Measurements from ENCODE around the gene FDPS. TPM values are rescaled to one million over a fixed set of nuclear protein-coding genes. Genes with fewer than 3 reads are reported as not detected.

FDPS gene
- total and polyA plus RNA-seq, 2 experiments from 2014 or later = 287 to 366 TPM

DNA sequence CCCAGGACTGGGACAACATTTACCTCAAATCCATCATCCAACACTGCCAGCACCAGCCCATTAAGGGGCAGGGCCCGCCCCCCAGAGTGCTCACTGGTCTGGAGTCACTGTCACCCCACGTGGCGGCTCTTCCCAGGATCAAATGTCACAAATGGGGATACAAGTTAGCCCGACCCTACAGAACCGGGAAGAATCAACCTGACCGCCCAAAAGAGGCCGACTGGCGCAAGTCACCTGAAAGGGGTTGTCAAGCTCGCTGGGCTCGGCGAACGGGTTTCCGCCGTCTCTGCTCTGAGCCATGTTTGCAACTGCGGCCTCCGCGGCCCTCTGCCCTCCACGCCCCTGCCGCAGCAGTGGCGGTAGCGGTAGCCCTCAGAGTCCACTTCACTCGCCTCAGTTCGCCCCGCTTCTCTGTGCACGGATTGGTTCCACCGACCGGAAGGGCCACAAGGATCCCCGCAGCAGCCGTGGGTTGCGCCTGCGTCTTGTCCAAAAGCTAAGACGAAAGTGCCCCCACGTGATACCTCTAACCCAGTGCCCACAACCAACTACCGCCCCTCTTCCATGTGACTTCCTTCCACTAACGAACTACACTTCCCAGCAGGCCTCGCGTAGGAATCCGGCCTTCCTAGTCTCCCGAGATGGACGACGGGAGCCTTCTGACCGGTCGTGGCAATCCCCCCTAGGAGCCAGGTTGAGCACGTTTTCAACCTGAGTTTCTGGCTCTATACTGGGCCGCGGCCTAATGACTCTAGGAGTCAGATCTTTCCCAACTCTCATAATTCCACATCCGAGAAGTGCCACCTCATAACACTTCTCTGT, 46.6 kb upstream of the FDPS start, which contains the start of gene SCAMP3 (continued):
- TF ChIP-seq, protein P1, sequence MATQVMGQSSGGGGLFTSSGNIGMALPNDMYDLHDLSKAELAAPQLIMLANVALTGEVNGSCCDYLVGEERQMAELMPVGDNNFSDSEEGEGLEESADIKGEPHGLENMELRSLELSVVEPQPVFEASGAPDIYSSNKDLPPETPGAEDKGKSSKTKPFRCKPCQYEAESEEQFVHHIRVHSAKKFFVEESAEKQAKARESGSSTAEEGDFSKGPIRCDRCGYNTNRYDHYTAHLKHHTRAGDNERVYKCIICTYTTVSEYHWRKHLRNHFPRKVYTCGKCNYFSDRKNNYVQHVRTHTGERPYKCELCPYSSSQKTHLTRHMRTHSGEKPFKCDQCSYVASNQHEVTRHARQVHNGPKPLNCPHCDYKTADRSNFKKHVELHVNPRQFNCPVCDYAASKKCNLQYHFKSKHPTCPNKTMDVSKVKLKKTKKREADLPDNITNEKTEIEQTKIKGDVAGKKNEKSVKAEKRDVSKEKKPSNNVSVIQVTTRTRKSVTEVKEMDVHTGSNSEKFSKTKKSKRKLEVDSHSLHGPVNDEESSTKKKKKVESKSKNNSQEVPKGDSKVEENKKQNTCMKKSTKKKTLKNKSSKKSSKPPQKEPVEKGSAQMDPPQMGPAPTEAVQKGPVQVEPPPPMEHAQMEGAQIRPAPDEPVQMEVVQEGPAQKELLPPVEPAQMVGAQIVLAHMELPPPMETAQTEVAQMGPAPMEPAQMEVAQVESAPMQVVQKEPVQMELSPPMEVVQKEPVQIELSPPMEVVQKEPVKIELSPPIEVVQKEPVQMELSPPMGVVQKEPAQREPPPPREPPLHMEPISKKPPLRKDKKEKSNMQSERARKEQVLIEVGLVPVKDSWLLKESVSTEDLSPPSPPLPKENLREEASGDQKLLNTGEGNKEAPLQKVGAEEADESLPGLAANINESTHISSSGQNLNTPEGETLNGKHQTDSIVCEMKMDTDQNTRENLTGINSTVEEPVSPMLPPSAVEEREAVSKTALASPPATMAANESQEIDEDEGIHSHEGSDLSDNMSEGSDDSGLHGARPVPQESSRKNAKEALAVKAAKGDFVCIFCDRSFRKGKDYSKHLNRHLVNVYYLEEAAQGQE (IDR thresholded peaks at IDR 0.05; ENCODE audit: unreplicated experiment) = no peak
- TF ChIP-seq CREB1 (CRISPR knock-in tag; IDR thresholded peaks at IDR 0.05; ENCODE audit: low read depth) (peak; percentile 62), JUNB (IDR thresholded peaks at IDR 0.05; ENCODE audit: unreplicated experiment) (no peak), ZNF331 (CRISPR knock-in tag; IDR thresholded peaks at IDR 0.05; ENCODE audit: low read depth) (no peak)
- TF ChIP-seq, protein P2, sequence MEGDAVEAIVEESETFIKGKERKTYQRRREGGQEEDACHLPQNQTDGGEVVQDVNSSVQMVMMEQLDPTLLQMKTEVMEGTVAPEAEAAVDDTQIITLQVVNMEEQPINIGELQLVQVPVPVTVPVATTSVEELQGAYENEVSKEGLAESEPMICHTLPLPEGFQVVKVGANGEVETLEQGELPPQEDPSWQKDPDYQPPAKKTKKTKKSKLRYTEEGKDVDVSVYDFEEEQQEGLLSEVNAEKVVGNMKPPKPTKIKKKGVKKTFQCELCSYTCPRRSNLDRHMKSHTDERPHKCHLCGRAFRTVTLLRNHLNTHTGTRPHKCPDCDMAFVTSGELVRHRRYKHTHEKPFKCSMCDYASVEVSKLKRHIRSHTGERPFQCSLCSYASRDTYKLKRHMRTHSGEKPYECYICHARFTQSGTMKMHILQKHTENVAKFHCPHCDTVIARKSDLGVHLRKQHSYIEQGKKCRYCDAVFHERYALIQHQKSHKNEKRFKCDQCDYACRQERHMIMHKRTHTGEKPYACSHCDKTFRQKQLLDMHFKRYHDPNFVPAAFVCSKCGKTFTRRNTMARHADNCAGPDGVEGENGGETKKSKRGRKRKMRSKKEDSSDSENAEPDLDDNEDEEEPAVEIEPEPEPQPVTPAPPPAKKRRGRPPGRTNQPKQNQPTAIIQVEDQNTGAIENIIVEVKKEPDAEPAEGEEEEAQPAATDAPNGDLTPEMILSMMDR (conservative IDR thresholded peaks at IDR 0.05; ENCODE audit: low read depth in 2 of 2) = no peak
- TF ChIP-seq, protein P3, sequence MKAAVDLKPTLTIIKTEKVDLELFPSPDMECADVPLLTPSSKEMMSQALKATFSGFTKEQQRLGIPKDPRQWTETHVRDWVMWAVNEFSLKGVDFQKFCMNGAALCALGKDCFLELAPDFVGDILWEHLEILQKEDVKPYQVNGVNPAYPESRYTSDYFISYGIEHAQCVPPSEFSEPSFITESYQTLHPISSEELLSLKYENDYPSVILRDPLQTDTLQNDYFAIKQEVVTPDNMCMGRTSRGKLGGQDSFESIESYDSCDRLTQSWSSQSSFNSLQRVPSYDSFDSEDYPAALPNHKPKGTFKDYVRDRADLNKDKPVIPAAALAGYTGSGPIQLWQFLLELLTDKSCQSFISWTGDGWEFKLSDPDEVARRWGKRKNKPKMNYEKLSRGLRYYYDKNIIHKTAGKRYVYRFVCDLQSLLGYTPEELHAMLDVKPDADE (IDR thresholded peaks at IDR 0.05) = peak; percentile 94

DNA sequence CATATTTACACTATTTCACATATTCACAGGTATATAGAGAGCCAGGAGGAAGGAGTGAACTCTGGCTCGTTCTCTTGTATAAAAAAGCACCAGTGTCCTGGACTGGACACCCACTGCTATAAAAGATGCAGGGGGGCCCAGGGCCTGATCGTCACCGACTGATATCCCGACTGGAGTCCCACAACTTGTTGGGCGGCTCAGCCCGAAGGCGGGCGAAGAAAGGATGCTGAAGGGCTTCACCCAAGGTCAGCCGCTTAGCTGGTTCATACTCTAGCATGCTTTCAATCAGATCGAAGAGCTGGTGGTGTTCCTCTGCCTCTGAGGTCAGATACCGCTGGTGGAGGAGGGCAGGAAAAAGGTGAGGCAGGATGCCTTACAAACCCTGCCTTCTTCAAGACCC, 45.6 kb upstream of the FDPS start:
- Histone ChIP-seq H4K20me1 (replicated peaks; ENCODE audit: insufficient read depth) (0 out of 2 replicates have a peak, but pooled peaks cover 11% of the 10 kb centered on the region), H3K9me2 (ENCODE audit: insufficient read depth) (no peaks in the 10 kb centered on the region), H3K4me1 (ENCODE audit: insufficient read depth) (peaks cover 9% of the 10 kb centered on the region), H3K79me2 (replicated peaks; ENCODE audit: insufficient read depth) (peaks cover 10% of the 10 kb centered on the region), H3K27me3 (ENCODE audit: insufficient read depth) (no peaks in the 10 kb centered on the region), H3K27ac (ENCODE audit: low read depth) (peak overlapping the region; percentile 81), H3K36me3 (ENCODE audit: insufficient read depth) (peaks cover 59% of the 10 kb centered on the region), H2AFZ (no peak overlapping the region), H3K4me3 (no peak overlapping the region), H3K4me2 (0 out of 2 replicates have a peak overlapping the region, but pooled peaks have one; percentile 18), H3F3A (replicated peaks; ENCODE audit: low read depth) (peaks cover 59% of the 10 kb centered on the region)
- DNase-seq (ENCODE audit: low spot score) (no peak), ATAC-seq (no peak)
- peaks cover 72% of the 10 kb centered on the region for H3K36me3 Mint-ChIP-seq (ENCODE audit: low read depth)
- peaks cover 15% of the 10 kb centered on the region for H3K27me3 Mint-ChIP-seq (ENCODE audit: insufficient read depth, low read depth, poor library complexity)
- H3K27ac Mint-ChIP-seq = 0 out of 2 replicates have a peak overlapping the region, but pooled peaks have one; percentile 81
- no peak overlapping the region; the same call in 2 of the 3 replicates for H3K4me3 Mint-ChIP-seq
- peaks cover 14% of the 10 kb centered on the region for H3K4me1 Mint-ChIP-seq
- peaks cover 7% of the 10 kb centered on the region; the same call in 1 of the 3 replicates for H3K9me3 Mint-ChIP-seq
- TF ChIP-seq, protein P4, sequence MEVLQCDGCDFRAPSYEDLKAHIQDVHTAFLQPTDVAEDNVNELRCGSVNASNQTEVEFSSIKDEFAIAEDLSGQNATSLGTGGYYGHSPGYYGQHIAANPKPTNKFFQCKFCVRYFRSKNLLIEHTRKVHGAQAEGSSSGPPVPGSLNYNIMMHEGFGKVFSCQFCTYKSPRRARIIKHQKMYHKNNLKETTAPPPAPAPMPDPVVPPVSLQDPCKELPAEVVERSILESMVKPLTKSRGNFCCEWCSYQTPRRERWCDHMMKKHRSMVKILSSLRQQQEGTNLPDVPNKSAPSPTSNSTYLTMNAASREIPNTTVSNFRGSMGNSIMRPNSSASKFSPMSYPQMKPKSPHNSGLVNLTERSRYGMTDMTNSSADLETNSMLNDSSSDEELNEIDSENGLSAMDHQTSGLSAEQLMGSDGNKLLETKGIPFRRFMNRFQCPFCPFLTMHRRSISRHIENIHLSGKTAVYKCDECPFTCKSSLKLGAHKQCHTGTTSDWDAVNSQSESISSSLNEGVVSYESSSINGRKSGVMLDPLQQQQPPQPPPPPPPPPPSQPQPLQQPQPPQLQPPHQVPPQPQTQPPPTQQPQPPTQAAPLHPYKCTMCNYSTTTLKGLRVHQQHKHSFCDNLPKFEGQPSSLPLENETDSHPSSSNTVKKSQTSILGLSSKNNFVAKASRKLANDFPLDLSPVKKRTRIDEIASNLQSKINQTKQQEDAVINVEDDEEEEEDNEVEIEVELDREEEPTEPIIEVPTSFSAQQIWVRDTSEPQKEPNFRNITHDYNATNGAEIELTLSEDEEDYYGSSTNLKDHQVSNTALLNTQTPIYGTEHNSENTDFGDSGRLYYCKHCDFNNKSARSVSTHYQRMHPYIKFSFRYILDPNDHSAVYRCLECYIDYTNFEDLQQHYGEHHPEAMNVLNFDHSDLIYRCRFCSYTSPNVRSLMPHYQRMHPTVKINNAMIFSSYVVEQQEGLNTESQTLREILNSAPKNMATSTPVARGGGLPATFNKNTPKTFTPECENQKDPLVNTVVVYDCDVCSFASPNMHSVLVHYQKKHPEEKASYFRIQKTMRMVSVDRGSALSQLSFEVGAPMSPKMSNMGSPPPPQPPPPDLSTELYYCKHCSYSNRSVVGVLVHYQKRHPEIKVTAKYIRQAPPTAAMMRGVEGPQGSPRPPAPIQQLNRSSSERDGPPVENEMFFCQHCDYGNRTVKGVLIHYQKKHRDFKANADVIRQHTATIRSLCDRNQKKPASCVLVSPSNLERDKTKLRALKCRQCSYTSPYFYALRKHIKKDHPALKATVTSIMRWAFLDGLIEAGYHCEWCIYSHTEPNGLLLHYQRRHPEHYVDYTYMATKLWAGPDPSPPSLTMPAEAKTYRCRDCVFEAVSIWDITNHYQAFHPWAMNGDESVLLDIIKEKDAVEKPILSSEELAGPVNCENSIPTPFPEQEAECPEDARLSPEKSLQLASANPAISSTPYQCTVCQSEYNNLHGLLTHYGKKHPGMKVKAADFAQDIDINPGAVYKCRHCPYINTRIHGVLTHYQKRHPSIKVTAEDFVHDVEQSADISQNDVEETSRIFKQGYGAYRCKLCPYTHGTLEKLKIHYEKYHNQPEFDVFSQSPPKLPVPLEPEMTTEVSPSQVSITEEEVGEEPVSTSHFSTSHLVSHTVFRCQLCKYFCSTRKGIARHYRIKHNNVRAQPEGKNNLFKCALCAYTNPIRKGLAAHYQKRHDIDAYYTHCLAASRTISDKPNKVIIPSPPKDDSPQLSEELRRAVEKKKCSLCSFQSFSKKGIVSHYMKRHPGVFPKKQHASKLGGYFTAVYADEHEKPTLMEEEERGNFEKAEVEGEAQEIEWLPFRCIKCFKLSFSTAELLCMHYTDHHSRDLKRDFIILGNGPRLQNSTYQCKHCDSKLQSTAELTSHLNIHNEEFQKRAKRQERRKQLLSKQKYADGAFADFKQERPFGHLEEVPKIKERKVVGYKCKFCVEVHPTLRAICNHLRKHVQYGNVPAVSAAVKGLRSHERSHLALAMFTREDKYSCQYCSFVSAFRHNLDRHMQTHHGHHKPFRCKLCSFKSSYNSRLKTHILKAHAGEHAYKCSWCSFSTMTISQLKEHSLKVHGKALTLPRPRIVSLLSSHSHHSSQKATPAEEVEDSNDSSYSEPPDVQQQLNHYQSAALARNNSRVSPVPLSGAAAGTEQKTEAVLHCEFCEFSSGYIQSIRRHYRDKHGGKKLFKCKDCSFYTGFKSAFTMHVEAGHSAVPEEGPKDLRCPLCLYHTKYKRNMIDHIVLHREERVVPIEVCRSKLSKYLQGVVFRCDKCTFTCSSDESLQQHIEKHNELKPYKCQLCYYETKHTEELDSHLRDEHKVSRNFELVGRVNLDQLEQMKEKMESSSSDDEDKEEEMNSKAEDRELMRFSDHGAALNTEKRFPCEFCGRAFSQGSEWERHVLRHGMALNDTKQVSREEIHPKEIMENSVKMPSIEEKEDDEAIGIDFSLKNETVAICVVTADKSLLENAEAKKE (CRISPR knock-in tag; IDR thresholded peaks at IDR 0.05) = no peak
- no peak for TF ChIP-seq ZNF331 (CRISPR knock-in tag; IDR thresholded peaks at IDR 0.05; ENCODE audit: low read depth)
- no peak for TF ChIP-seq EZH2phosphoT487 (IDR thresholded peaks at IDR 0.05; ENCODE audit: unreplicated experiment)
- TF ChIP-seq POLR2AphosphoS5 (IDR thresholded peaks at IDR 0.05; ENCODE audit: low read depth) = no peak
- TF ChIP-seq, protein P3 (IDR thresholded peaks at IDR 0.05) = no peak

All from GM23338 (cell line).